ENCODE data around the gene GPN2. TPM values are rescaled to one million over a fixed set of nuclear protein-coding genes. Genes with fewer than 3 reads are reported as not detected.
A peak's percentile ranks its signal among the peaks of the same experiment; 100 is the strongest.
"Not testable (repeated sequence)": the region's sequence is repeated elsewhere in the genome, so short reads cannot be mapped to it uniquely, and the experiment has no call there.

Gene GPN2
- total RNA-seq, 2 experiments from 2014 or later = 17.5 to 46.6 TPM

DNA sequence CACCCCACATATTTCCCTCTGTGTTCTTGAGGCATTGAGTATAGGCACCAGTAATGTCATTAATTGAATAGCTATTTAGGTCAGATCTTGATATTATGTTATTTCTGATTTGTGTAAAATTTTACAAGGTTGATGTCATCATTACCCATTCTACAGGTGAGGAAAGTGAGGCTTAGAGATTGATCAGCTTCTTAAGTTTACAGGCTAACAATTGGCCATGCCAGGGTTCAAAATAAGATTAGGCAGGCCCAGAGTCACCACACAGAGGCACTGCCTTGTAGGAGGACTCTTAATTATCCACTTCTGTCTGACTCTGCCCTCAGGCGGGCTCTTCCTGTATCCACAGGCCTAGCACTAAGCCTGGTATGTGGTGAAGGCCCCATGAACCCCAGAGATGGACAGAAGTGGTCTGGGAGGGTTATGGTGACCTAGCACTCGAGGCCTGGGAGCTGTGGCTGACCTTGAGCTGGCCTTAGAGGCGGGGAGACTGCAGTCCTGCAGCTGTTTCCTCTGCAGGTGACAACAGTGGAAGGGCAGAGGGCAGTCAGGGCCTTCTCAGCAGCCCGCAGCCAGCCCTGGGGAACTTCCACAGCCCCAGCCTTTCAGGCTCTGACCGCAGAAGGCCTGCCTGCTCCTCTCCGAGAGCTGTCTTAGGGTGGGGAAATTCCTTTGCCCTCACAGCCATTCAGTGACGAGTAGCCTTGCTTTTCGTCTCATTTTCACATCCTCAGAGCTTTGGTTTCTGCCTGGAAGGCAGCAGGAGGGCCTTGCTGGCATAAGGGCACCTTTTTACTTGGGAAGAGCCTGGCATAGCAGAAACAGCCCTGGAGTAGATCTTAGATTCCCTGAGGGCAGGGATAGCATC, 51.4 kb downstream of the GPN2 start:
- POLR2A ChIA-PET = interaction anchor here (0.6 kb wide), 1 partner anchor 39 kb away, joined by 3 read pairs; no protein-coding TSS in a partner anchor
- no peaks in the 10 kb centered on the region for H3K79me2 ChIP-seq (ENCODE audit: insufficient read depth, low read depth, low read length)
- H3K27ac ChIP-seq (ENCODE audit: low read depth, low read length, poor library complexity, severe bottlenecking) = no peak overlapping the region
- intact Hi-C loops (cut with micrococcal nuclease; ENCODE audit: unreplicated experiment) = no loop called here
- no peak for DNase-seq (ENCODE audit: low spot score)
- H3K36me3 ChIP-seq (ENCODE audit: insufficient read depth, low read length) = peaks cover 67% of the 10 kb centered on the region
- H4K20me1 ChIP-seq (ENCODE audit: insufficient read depth, low read length) = no peaks in the 10 kb centered on the region
- no peaks in the 10 kb centered on the region for H3K9me3 ChIP-seq (ENCODE audit: low read length)
- no peaks in the 10 kb centered on the region for H3K9me2 ChIP-seq (ENCODE audit: insufficient read depth, low read length)
- BruUV-seq (replicated peaks) = no TSS peak
- peaks cover 6% of the 10 kb centered on the region for H3K4me1 ChIP-seq (ENCODE audit: insufficient read depth, low read length, poor library complexity, severe bottlenecking)
- H2AFZ ChIP-seq (ENCODE audit: low read length) = no peak overlapping the region
- CTCF ChIA-PET (ENCODE audit: unreplicated experiment) = no interaction called here
- H3K4me3 ChIP-seq (ENCODE audit: low read depth, low read length, poor library complexity, severe bottlenecking) = no peak overlapping the region
- TF ChIP-seq, protein P1, sequence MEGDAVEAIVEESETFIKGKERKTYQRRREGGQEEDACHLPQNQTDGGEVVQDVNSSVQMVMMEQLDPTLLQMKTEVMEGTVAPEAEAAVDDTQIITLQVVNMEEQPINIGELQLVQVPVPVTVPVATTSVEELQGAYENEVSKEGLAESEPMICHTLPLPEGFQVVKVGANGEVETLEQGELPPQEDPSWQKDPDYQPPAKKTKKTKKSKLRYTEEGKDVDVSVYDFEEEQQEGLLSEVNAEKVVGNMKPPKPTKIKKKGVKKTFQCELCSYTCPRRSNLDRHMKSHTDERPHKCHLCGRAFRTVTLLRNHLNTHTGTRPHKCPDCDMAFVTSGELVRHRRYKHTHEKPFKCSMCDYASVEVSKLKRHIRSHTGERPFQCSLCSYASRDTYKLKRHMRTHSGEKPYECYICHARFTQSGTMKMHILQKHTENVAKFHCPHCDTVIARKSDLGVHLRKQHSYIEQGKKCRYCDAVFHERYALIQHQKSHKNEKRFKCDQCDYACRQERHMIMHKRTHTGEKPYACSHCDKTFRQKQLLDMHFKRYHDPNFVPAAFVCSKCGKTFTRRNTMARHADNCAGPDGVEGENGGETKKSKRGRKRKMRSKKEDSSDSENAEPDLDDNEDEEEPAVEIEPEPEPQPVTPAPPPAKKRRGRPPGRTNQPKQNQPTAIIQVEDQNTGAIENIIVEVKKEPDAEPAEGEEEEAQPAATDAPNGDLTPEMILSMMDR (conservative IDR thresholded peaks at IDR 0.05; ENCODE audit: low read length) = no peak
- no peak for TF ChIP-seq EZH2phosphoT487 (IDR thresholded peaks at IDR 0.05; ENCODE audit: borderline replicate concordance, low read depth, low read length)
- H3K4me2 ChIP-seq (ENCODE audit: low read length) = no peak overlapping the region

DNA sequence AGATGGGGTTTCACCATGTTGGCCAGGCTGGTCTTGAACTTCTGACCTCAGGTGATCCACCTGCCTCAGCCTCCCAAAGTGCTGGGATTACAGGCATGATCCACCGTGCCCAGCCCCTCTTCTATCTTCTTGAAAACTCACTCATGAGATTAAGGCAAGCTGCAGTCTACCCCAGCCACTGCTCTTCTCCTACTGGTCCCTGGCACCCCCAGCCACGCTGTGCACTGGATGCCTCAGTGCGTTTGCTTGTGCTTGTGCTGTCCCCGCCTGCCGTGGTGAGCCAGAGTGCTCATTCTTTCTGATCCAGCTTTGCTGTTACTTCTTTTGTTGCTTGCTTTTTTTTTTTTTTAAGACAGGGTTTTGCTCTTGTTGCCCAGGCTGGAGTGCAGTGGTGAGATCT, 52.4 kb downstream of the GPN2 start:
- H3K79me2 ChIP-seq (ENCODE audit: insufficient read depth, low read depth, low read length); DNase-seq (ENCODE audit: low spot score); H2AFZ ChIP-seq (ENCODE audit: low read length); H4K20me1 ChIP-seq (ENCODE audit: insufficient read depth, low read length); H3K4me2 ChIP-seq (ENCODE audit: low read length); H3K9me2 ChIP-seq (ENCODE audit: insufficient read depth, low read length); intact Hi-C loops (cut with micrococcal nuclease; ENCODE audit: unreplicated experiment); POLR2A ChIA-PET; CTCF ChIA-PET (ENCODE audit: unreplicated experiment); H3K9me3 ChIP-seq (ENCODE audit: low read length); BruUV-seq (replicated peaks); H3K4me3 ChIP-seq (ENCODE audit: low read depth, low read length, poor library complexity, severe bottlenecking); H3K27ac ChIP-seq (ENCODE audit: low read depth, low read length, poor library complexity, severe bottlenecking): not testable (repeated sequence)
- H3K4me1 ChIP-seq (ENCODE audit: insufficient read depth, low read length, poor library complexity, severe bottlenecking) = peaks cover 15% of the 10 kb centered on the region
- H3K36me3 ChIP-seq (ENCODE audit: insufficient read depth, low read length) = peaks cover 66% of the 10 kb centered on the region

DNA sequence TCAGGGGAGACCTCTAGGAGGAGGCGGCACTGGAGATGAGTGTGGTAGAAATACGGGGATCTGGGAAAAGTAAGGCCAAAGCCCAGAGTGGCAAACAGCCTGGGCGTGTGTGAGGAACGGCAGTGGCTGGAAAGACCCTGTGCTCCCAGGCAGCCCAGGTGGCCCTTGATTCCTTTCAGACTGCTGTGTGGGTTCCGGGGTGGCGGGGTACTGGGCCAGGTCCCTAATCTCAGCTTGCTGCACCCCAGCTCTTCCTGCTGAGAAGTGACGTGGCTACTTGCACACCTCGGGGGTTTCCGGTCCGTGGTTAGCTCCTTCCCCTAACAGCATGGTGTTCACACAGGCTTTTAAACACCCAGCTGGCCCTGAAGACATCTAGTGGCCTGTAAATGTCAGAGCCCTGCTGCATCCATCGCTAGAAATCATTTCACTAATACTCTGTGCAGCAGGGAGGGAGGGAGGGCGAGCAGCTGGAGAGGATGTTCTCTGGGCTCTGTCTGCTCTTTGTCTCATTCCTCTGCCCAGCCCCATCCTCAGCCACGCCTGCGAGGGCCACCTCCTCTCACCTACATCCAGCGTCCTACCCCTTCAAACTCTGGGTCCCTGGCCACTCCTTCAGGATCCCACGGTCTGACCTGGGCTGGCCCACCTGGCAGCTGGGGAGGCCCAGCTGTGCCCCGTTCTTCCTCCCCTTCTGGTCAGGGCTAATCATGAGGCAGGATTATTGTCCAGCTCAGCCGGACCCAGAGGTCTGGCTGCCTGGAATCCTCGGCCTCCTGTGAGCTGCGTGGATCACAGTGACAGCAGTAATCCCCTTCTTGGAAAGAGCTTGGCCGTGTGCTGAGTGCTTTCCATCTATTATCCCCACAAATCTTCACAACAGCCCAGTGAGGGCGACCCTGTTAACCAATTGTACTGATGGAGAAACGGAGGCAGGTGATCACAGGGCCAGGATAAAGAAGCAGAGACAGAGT, 56.4 kb downstream of the GPN2 start:
- no peaks in the 10 kb centered on the region for H3K9me3 ChIP-seq (ENCODE audit: low read length)
- H3K9me2 ChIP-seq (ENCODE audit: insufficient read depth, low read length) = no peaks in the 10 kb centered on the region
- TF ChIP-seq, protein P1 (conservative IDR thresholded peaks at IDR 0.05; ENCODE audit: low read length) = peak; percentile 52
- TF ChIP-seq EZH2phosphoT487 (IDR thresholded peaks at IDR 0.05; ENCODE audit: borderline replicate concordance, low read depth, low read length) = no peak
- H3K79me2 ChIP-seq (ENCODE audit: insufficient read depth, low read depth, low read length) = no peaks in the 10 kb centered on the region
- peak; percentile 85 for DNase-seq (ENCODE audit: low spot score)
- no TSS peak for BruUV-seq (replicated peaks)
- H3K27ac ChIP-seq (ENCODE audit: low read depth, low read length, poor library complexity, severe bottlenecking) = peak overlapping the region; percentile 57
- intact Hi-C loops (cut with micrococcal nuclease; ENCODE audit: unreplicated experiment) = loop anchor here (2.0 kb wide), 2 partner anchors 23 to 45 kb away; no protein-coding TSS in a partner anchor
- CTCF ChIA-PET (ENCODE audit: unreplicated experiment) = interaction anchor here (1.5 kb wide), 1 partner anchor 13 kb away, joined by 9 read pairs; no protein-coding TSS in a partner anchor
- no peaks in the 10 kb centered on the region for H4K20me1 ChIP-seq (ENCODE audit: insufficient read depth, low read length)
- H2AFZ ChIP-seq (ENCODE audit: low read length) = no peak overlapping the region
- peaks cover 23% of the 10 kb centered on the region for H3K4me1 ChIP-seq (ENCODE audit: insufficient read depth, low read length, poor library complexity, severe bottlenecking)
- POLR2A ChIA-PET = interaction anchor here (0.5 to 1.6 kb wide), 11 partner anchors 9 to 534 kb away, joined by 3 to 11 read pairs (median 4); partner anchors contain the start of gene GPN2
- peaks cover 44% of the 10 kb centered on the region; the same call in 1 of the 2 replicates for H3K36me3 ChIP-seq (ENCODE audit: insufficient read depth, low read length)
- H3K4me2 ChIP-seq (ENCODE audit: low read length) = peak overlapping the region; percentile 51
- no peak overlapping the region for H3K4me3 ChIP-seq (ENCODE audit: low read depth, low read length, poor library complexity, severe bottlenecking)
